B cell (primary cell): ENCODE results near the gene LCOR. TPM values are rescaled to one million over a fixed set of nuclear protein-coding genes. Genes with fewer than 3 reads are reported as not detected.

Source experiments
- ATAC-seq: fragments of 200-7000 bp; cut with Tn5 transposase; one replicate; pipeline ENCODE4 v1.10.0; 2021; ENCODE audit warnings: low read depth, mild to moderate bottlenecking, moderate number of reproducible peaks, moderate library complexity
- CTCF ChIA-PET: fragments of 350-600 bp; sonication (Branson Sonifier 250); formaldehyde crosslinking; loops from one replicate; lab custom pipeline; 2021; ENCODE audit warnings: antibody characterized with exemption, inconsistent platforms; lab: Charles Lee
- POLR2A ChIA-PET: fragments of 350-600 bp; sonication (Branson Sonifier 250); formaldehyde crosslinking; loops from one replicate; lab custom pipeline; 2021; ENCODE audit warnings: antibody characterized with exemption; lab: Charles Lee
- DNase-seq: peaks from one replicate; pipeline ENCODE4 v3.0.0; 2013
- H2AFZ ChIP-seq: 2 replicates; pipeline ENCODE4 v1.6.1; 2012; ENCODE audit warnings: mild to moderate bottlenecking, low read depth, low read length; ENCODE audit not compliant: insufficient read depth, poor library complexity, severe bottlenecking
- H3K27ac ChIP-seq, 2 donors: 1 replicate in 1 of 2; 2 replicates in 1 of 2; pipeline ENCODE4 v1.5.1; 2012 to 2013; ENCODE audit warnings: low read length in 2 of 2, mild to moderate bottlenecking in 2 of 2, moderate library complexity in 1 of 2
- H3K27me3 ChIP-seq, 4 experiments: fragments of 200-600 bp in 1 of 4; sonication (generic) in 1 of 4; replicated peaks in 1 of 4; 1 replicate in 2 of 4; 2 replicates in 2 of 4; pipeline versions ENCODE4 v1.6.1 to v1.7.0; 2013 to 2016; ENCODE audit warnings: low read length in 3 of 4, mild to moderate bottlenecking in 2 of 4, mixed read lengths in 1 of 4, moderate library complexity in 1 of 4; ENCODE audit not compliant: insufficient read depth in 4 of 4, control insufficient read depth in 3 of 4; ENCODE audit errors: control extremely low read depth in 1 of 4
- H3K36me3 ChIP-seq, 2 experiments: replicated peaks in 1 of 2; 1 replicate in 1 of 2; 2 replicates in 1 of 2; pipeline versions ENCODE4 v1.6.1 to v1.7.1; 2013; ENCODE audit warnings: low read length in 1 of 2; ENCODE audit not compliant: insufficient read depth in 2 of 2, control insufficient read depth in 1 of 2; ENCODE audit errors: control extremely low read depth in 1 of 2, extremely low read depth in 1 of 2
- H3K4me1 ChIP-seq, 2 donors: fragments of 200-600 bp in 1 of 2; sonication (generic) in 1 of 2; 1 replicate in 1 of 2; 2 replicates in 1 of 2; pipeline versions ENCODE4 v1.5.1 to v1.6.1; 2013 to 2017; ENCODE audit warnings: low read length in 2 of 2; ENCODE audit not compliant: control insufficient read depth in 2 of 2, insufficient read depth in 2 of 2
- H3K4me2 ChIP-seq: replicated peaks from 2 replicates; pipeline ENCODE3; 2012; ENCODE audit warnings: mild to moderate bottlenecking, low read depth, low read length; ENCODE audit not compliant: poor library complexity, severe bottlenecking
- H3K4me3 ChIP-seq, 5 experiments: fragments of 200-600 bp in 1 of 5; sonication (generic) in 1 of 5; 1 replicate in 3 of 5; 2 replicates in 2 of 5; pipeline versions ENCODE4 v1.5.1 to v1.7.0; 2011 to 2016; ENCODE audit warnings: low read length in 4 of 5, mild to moderate bottlenecking in 4 of 5, low read depth in 2 of 5, control low read depth in 1 of 5, moderate library complexity in 1 of 5; ENCODE audit not compliant: insufficient read depth in 1 of 5; ENCODE audit errors: control extremely low read depth in 1 of 5, extremely low read depth in 1 of 5
- H3K79me2 ChIP-seq: fragments of 200-600 bp; sonication (generic); one replicate; pipeline ENCODE4 v1.6.0; 2016; ENCODE audit warnings: low read length; ENCODE audit not compliant: control insufficient read depth, insufficient read depth
- H3K9ac ChIP-seq: fragments of 200-600 bp; sonication (generic); 2 replicates; pipeline ENCODE4 v1.6.1; 2017; ENCODE audit warnings: mild to moderate bottlenecking, low read length, moderate library complexity
- H3K9me3 ChIP-seq, 3 donors: one replicate each; pipeline versions ENCODE4 v1.6.1 to v1.7.1; 2013; ENCODE audit warnings: low read length in 2 of 3; ENCODE audit not compliant: control insufficient read depth in 2 of 3, insufficient read depth in 1 of 3; ENCODE audit errors: control extremely low read depth in 1 of 3
- H4K20me1 ChIP-seq: 2 replicates; pipeline ENCODE4 v1.6.0; 2012; ENCODE audit warnings: mild to moderate bottlenecking, low read length; ENCODE audit not compliant: insufficient read depth, control insufficient read depth, poor library complexity, severe bottlenecking
- H3K27ac Mint-ChIP-seq: one replicate; pipeline ENCODE4 v1.8.0; 2021; ENCODE audit warnings: mixed read lengths
- H3K27me3 Mint-ChIP-seq: one replicate; pipeline ENCODE4 v1.8.0; 2021; ENCODE audit warnings: mixed read lengths
- H3K4me1 Mint-ChIP-seq: one replicate; pipeline ENCODE4 v1.8.0; 2021; ENCODE audit warnings: mixed read lengths
- H3K4me3 Mint-ChIP-seq: one replicate; pipeline ENCODE4 v1.8.0; 2021; ENCODE audit warnings: mixed read lengths
- H3K9me3 Mint-ChIP-seq: one replicate; pipeline ENCODE4 v1.8.0; 2022; ENCODE audit warnings: mixed read lengths; ENCODE audit not compliant: insufficient read depth
- CTCF ChIP-seq: fragments of 200-600 bp; IDR thresholded peaks from one replicate; pipeline ENCODE4 v1.8.0; 2022; ENCODE audit warnings: antibody characterized with exemption, mild to moderate bottlenecking
- EZH2 ChIP-seq: IDR thresholded peaks from 2 replicates; pipeline ENCODE4 v1.6.1; 2012; ENCODE audit warnings: borderline replicate concordance, low read depth, mild to moderate bottlenecking, moderate library complexity, low read length; ENCODE audit not compliant: insufficient read depth, poor library complexity, severe bottlenecking
- WGBS: methylation state at CpG from one replicate; pipeline ENCODE4 v1.1.5; 2013; ENCODE audit warnings: missing lambda C conversion rate; ENCODE audit not compliant: insufficient coverage; 5-methylcytosine and 5-hydroxymethylcytosine counted together
- intact Hi-C: fragments of 100-400 bp; cut with micrococcal nuclease; formaldehyde crosslinking; loops from one replicate; pipeline ENCODE4 v1.10.0; 2022
- polyA plus RNA-seq: library from polyadenylated mRNA; depleted of rRNA; stranded (reverse); fragments of >200 nt; gene quantifications from 2 replicates; pipeline ENCODE4 v1.2.3, GENCODE V29; 2012
- total RNA-seq, 2 donors: library from RNA; stranded (reverse); fragments of 120-200 nt in 1 of 2; gene quantifications; 1 replicate in 1 of 2; 2 replicates in 1 of 2; pipeline versions ENCODE4 v1.2.3 to v1.2.4, GENCODE V29; 2013 to 2022

LCOR gene
- total and polyA plus RNA-seq, 2 donors (not counting 1 experiment from before 2014, with no cell fraction given) = 5.1 to 70.0 TPM

DNA sequence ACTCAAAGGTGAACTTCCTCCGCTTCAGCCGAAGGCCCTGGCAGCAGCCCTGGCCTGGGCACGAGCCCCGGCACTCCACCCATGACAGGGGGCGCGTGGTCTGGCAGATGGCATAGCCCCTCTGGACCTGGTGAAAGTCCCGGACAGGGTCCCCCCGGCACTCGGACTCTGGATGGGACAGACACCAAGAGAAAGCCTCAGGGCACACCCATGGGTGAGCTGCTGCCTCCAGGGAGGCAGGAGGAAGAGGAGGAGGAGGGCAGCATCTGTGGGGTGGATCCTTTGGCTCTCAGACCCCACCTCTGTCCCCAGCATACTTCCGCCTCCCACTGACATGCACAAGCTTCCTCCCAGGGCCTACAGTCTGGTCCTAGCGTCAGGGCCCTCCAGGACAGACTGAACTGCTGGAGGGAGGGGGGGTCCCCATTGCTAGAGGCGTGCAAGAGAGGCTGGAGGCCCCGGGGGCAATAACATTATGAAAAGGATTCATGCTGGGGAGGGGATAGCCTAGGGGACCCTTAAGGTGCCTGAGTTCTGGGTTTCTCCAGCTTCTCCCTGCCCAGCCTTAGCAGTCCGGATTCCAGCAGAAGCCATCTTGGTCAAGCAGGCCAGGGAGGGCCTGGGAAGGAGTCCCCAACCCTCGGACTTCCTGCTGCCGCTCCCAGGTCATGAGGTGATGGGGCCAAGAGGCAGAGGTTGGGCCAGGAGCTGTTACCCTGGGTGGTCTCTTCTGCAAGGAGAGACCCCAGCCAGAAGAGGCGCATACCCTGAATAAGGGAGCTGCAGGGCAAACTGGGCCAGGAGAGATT lies 169.3 kb downstream of the LCOR start:
- Histone ChIP-seq H3K79me2 (no peaks in the 10 kb centered on the region), H3K9me3 (peaks cover 0 to 6% (median under 1%) of the 10 kb centered on the region in 3 donors), H2AFZ (no peak overlapping the region), H3K4me1 (no peaks in the 10 kb centered on the region), H3K27ac (no peak overlapping the region), H3K4me2 (no peak overlapping the region), H3K36me3 (no peaks in the 10 kb centered on the region), H3K27me3 (no peaks in the 10 kb centered on the region), H3K9ac (no peak overlapping the region), H4K20me1 (no peaks in the 10 kb centered on the region), H3K4me3 (no peak overlapping the region)
- 95% methylated on average over 15 of the region's 17 CpGs for WGBS
- no peak for ATAC-seq
- H3K4me1 Mint-ChIP-seq = no peaks in the 10 kb centered on the region
- ChIA-PET CTCF (no interaction called here), POLR2A (no interaction called here)
- DNase-seq = no peak
- H3K9me3 Mint-ChIP-seq = no peaks in the 10 kb centered on the region
- TF ChIP-seq EZH2 (no peak), CTCF (no peak)
- H3K27me3 Mint-ChIP-seq = peaks cover 4% of the 10 kb centered on the region
- H3K27ac Mint-ChIP-seq = no peak overlapping the region
- intact Hi-C loops = no loop called here
- no peak overlapping the region for H3K4me3 Mint-ChIP-seq

GRCh38 chr10:97002670-97003069 lies 170.6 kb downstream of the LCOR start:
- Histone ChIP-seq H3K9ac (no peak overlapping the region), H3K4me3 (no peak overlapping the region), H3K4me1 (no peaks in the 10 kb centered on the region), H3K27ac (no peak overlapping the region), H3K79me2 (no peaks in the 10 kb centered on the region), H4K20me1 (no peaks in the 10 kb centered on the region), H3K9me3 (peaks cover 0 to 12% (median 8%) of the 10 kb centered on the region in 3 donors), H3K27me3 (no peaks in the 10 kb centered on the region), H3K4me2 (no peak overlapping the region), H3K36me3 (no peaks in the 10 kb centered on the region), H2AFZ (no peak overlapping the region)
- Mint-ChIP-seq H3K27me3 (peaks cover 4% of the 10 kb centered on the region), H3K4me3 (no peak overlapping the region), H3K9me3 (peaks cover under 1% of the 10 kb centered on the region), H3K27ac (no peak overlapping the region), H3K4me1 (no peaks in the 10 kb centered on the region)
- ATAC-seq (no peak), DNase-seq (no peak)
- ChIA-PET POLR2A (no interaction called here), CTCF (no interaction called here)
- intact Hi-C loops = no loop called here
- TF ChIP-seq CTCF = no peak
- no peak for TF ChIP-seq EZH2
- WGBS = 97% methylated on average over 16 of the region's 16 CpGs
